Astrocyte (in vitro differentiated cells and primary cell): ENCODE results near the gene SEMG1.

Source experiments
- CTCF ChIP-seq: IDR thresholded peaks from 2 replicates; pipeline ENCODE4 v1.5.1; 2011; ENCODE audit warnings: low read depth, mild to moderate bottlenecking, inconsistent platforms, low read length, moderate library complexity; ENCODE audit not compliant: insufficient read depth
- EZH2 ChIP-seq: IDR thresholded peaks from 2 replicates; pipeline ENCODE4 v1.6.1; 2012; ENCODE audit warnings: mild to moderate bottlenecking, low read length, inconsistent platforms; ENCODE audit not compliant: insufficient read depth

DNA sequence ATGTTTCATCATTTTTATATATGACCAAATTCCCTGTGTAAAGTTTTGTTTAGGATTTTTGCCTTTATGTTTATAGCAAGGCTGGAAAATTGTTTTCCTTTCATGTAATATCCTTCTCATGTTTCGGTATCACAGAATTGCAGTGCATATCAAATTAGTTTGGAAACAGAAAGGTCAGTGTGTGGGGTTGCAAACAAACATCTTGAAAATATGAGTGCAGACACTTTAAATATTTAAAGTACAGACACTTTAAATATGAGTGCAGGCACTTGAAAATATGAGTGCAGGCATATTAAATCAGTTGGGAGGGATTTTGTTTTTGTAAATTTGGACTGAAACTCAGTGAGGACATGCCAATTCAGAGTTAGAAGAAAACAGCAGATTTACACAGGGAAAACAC lies 41.0 kb downstream of the SEMG1 start:
- TF ChIP-seq CTCF (no peak), EZH2 (no peak)
